NCI-H748 (cell line): ENCODE data around the gene SERTAD3.
"Not testable (repeated sequence)": the region's sequence is repeated elsewhere in the genome, so short reads cannot be mapped to it uniquely, and the experiment has no call there.

ENCODE experiments used
- DNase-seq: peaks from one replicate; lab custom pipeline; 2025; ENCODE audit not compliant: unreplicated experiment; lab: John Stamatoyannopoulos, UW

Gene SERTAD3

DNA sequence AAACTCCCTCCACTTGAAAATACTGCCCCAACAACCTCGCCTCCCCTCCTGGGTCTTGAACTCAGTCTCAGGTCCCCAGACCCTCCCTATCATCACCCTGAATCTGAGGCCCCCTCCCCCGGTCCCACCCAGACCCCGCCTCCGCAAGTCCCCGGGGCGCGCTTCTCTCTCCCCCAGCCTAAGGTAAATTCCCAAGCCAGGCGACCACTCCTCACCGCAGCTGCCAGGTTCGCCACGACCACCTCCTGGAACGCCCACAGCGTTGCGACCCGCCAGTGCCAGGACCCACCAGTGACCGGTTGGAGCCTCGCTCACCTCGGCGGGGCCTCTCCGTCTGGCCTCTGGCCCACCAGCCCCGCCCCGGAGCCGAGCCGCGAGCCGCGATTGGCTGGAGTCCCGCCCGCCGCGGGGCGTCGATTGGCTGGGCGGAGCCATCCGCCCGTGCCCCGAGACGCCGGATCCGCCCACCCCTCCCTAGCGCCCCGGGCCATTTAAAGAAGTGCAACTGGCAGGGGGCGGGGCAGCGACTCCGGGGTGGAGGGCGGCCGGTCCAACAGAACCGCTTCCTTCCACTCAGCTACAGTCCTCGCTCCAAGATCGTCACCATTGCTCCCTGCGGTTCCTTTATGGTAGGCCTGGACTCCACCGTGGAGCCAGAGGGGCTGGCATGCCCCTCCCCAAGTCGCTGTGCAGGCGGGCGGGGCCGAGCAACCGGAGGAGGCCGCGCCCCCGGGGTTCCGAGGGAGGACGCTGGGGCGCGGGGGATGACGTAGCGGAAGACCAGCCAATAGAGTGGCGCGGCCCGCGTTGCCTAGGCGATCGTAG lies at the start of gene SERTAD3:
Gene SERTAD3 (minus strand): TSS at position 336 of the 825 bp plus-strand sequence. CDS start 2,255 bp downstream, outside the sequence.
- DNase-seq, result peak; percentile 98

DNA sequence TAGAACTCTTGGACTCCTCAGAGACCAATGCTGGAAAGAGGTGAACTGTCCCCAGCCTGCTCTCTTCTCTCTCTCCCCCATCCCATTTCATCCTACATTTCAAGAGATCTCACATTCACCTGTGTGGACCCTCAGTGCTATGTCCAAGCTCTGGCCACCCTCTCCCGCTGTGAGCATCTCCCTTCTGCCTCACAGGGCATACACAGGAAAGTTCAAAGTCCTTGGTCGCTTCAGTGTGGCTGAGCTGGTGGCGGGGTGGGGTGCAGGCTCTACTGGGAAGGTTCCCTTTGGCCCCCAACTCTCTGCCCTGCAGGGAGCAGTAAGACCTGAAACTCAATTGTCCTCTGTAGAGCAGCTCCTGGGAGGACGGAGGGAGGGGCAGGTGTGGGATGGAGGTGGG lies 49.6 kb upstream of the SERTAD3 start:
- no peak for DNase-seq

DNA sequence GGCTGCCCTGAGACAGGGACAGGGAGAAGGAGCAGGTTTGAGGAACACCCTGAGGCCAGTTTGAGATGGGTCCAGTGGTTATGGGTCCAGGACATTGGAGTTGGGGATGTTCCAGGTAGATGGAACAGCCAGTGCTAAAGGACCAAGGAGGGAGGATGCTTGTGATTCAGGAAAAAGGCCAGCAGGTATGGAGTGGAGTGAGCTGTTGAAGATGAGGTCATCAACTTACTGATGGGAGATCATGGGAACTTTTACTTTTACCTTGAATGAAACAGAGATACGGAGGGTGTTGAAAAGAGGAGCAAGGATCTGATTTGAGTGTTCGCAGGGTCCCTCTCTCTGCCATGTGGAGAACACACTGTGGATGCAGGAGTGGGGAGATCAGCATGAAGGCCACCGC lies 48.1 kb upstream of the SERTAD3 start:
- DNase-seq, result no peak

DNA sequence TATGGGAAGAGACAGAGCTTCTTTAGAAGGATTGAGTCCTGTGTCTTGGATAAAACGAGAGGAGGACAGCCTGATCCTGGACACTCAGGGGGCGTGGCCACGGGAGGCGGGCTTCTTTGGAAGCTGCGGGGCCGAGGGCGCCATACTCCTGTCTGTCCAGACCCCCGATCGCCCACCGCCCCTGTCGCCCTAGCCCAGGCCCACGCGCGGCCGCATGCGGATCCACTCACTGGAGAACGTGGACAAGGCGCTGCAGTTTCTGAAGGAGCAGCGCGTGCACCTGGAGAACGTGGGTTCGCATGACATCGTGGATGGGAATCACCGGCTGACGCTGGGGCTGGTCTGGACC lies 45.7 kb upstream of the SERTAD3 start:
- no peak for DNase-seq

DNA sequence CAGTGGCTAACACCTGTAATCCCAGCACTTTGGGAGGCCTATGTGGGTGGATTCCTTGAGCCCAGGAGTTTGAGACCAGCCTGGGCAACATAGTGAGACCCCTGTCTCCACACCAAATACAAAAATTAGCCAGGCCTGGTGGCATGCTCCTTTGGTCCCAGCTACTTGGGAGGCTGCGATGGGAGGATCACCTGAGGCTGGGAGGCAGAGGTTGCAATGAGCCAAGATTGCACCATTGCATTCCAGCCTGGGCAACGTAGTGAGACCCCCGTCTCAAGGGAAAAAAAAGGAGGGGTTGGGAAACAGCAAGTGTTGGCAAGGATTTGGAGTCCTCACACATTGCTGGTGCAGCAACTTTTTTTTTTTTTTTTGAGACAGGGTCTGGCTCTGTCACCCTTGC lies 41.9 kb upstream of the SERTAD3 start:
- no peak for DNase-seq

DNA sequence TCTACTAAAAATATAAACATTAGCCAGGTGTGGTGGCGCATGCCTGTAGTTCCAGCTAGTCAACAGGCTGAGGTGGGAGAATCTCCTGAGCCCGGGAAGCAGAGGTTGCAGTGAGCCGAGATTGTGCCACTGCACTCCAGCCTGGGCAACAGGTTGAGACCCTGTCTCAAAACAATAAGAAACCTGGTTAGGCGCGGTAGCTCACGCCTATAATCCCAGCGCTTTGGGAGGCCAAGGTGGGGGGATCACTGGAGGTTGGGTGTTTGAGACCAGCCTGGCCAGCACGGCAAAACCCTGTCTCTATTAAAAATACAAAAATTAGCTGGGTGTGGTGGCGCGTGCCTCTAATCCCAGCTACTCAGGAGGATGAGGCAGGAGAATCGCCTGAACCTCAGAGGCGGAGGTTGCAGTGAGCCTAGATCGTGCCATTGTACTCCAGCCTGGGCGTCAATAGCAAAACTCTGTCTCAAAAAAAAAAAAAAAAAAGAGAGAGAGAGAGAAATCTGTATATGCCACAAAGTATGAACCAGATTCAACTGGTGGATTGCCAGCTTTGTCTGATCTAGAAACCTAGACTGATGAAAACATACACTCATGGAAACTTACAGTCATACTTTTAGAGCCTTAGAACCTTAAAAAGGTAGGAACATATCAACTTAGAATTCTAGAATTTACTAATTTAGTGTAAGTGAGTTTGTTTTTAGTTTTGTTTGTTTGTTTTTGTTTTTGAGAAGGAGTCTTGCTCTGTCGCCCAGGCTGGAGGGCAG lies 31.9 kb upstream of the SERTAD3 start:
- DNase-seq, result not testable (repeated sequence)

GRCh38 chr19:40474737-40475136 lies 30.6 kb upstream of the SERTAD3 start:
- no peak for DNase-seq

DNA sequence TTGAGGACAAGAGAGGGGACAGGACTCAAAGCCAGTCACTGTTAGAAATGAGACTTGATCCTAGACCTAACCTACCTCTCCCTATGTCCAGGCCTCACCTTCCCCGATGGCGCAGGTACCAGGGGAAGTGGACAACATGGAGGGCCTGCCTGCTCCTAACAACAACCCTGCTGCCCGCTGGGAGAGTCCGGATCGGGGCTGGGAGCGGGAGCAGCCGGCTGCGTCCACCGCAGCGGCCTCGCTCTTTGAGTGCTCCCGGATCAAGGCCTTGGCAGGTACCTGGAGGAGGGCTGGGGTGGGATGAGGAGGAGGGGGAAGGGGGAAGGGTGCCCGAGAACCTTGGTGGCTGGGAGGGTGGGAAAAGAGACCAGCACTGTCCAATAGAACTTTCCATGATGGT lies 28.4 kb upstream of the SERTAD3 start:
- no peak for DNase-seq

- no peak for DNase-seq
Measured at GRCh38 chr19:40471111-40471510, 27.0 kb upstream of the SERTAD3 start.

DNA sequence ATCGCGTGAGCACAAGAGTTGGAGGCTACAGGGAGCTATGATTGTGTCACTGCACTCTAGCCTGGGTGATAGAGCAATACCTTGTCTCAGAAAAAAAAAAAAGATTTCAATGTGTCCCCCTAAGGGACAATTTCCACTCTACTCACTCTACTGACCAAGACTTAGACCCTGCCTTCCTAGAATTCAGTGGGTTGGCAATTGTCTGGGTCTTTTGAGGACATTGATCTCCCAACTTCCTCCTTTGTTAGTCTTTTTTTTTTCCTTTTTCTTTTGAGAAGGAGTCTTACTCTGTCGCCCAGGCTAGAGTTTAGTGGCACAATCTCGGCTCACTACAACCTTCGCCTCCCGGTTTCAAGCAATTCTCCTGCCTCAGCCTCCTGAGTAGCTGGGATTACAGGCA lies 24.9 kb upstream of the SERTAD3 start:
- no peak for DNase-seq

- DNase-seq, result peak; percentile 24
Measured at GRCh38 chr19:40466985-40467734, 23.0 kb upstream of the SERTAD3 start, which contains the start of gene SPTBN4. TSS of gene SPTBN4 (plus strand) at chr19:40467001. CDS start at chr19:40472622, 5,621 bp downstream.

DNA sequence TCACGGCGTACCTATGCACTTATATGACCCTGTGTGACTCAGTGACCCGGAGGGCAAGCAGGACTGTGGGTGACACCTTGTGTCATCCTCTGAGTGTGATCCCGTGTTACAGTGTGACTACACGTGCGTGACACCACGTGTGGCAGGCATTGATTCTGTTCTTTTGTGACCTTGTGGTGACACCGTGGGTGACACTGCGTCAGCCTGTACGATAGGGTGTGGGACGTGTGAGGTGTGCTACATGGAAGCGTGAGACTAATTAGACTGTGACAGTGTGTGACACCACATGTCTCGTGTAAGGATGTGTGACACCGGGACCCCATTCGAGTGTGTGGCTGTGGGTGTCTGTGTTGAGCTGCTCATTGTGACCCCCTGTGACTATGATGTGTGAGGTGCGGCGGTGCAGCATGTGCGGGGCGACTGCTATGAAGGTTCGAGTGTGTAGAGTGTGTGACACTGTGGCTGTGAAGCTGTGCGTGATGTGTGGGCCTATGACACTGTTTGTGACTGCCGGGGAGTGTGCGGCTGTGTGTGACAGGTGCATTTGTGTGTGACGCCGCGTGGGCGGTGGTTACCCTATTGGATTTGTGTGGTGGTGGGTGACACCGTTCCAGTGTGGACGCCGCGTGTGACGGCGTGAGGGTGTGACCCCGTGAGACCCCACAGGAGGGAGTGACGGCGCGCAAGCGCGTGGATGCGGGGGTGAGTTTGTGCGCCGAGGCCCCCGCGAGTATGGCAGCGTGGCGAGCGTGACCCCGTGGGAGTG lies 22.3 kb upstream of the SERTAD3 start:
- peak; percentile 40 for DNase-seq

DNA sequence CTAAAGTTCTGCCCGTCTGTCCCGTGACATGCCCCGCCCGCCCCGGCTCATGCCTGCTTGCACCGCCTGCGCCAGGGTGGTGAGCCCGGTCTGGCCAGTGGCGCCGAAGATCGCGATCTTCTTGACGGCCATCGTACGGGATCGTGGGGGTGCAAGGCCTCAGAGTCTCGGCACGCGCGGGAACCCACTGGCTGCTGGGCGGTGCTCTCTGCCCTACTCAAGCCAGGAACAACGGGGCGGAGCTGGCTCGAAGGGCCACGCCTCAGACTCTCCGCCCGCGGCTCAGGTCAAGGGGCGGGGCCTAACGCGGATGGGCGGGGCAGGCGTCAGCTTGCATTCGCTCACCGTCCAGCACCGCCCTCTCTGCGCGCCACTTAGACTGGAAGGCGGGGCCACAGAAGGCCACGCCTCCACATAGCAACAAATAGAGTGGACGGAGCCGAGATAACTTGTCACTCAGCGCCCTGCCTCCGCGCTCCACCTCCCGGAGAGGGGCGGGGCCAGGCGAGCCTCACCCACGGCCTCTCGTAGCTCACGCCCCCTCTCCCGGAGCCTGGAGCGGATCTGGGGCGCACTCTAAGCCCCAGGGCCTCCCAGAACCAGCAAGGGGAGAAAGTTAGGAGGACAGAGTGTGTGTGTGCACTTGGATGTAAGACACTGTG lies 21.6 kb upstream of the SERTAD3 start, which contains the start of gene BLVRB:
Gene BLVRB (minus strand): TSS at position 189 of the 662 bp plus-strand sequence. CDS start 57 bp downstream, at position 132.
- DNase-seq, result peak; percentile 98

- DNase-seq, result peak; percentile 53
Measured at GRCh38 chr19:40465025-40465556, 21.0 kb upstream of the SERTAD3 start.

DNA sequence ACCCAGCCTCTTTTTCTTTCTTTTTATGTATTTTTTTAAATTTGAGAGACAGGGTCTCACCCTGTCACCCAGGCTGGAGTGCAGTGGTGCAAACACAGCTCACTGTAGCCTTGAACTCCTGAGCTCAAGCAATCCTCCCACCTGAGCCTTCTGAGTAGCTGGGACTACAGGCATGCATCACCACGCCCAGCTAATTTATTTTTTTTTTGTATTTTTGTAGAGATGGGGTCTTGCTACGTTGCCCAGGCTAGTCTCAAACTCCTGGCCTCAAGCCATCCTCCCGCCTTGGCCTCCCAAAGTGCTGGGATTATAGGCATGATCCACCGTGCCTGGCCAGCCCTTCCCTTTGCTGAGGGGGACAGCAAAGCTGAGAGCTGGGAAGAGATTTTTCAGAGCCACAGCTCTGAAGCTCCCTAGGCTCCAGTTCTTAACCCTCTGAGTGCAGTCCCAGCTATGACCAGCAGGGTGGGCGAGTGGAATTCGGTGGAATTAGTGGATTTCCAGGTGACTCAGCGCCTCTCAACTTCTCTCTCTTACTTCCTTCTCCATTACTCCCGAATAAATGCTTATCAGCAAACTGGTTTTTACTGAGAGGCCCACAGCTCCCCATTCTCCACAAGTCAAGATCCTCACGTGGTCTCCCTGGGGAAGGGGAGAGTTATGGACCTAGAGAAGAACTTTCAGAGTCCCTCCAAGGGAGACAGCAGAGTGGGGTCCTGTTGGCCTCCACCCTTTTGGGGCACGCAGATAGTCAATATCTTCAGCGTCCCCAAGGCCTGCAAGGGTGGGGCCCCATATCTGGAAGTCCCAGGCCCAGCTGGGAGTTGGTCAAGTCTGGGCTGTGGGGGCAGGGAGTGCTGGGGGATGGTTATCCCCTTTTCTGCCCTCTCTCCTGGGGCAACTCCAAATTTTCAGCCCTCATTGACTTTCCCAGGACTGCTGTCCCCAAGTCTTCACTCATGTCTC lies 20.2 kb upstream of the SERTAD3 start:
- peak; percentile 85 for DNase-seq

DNA sequence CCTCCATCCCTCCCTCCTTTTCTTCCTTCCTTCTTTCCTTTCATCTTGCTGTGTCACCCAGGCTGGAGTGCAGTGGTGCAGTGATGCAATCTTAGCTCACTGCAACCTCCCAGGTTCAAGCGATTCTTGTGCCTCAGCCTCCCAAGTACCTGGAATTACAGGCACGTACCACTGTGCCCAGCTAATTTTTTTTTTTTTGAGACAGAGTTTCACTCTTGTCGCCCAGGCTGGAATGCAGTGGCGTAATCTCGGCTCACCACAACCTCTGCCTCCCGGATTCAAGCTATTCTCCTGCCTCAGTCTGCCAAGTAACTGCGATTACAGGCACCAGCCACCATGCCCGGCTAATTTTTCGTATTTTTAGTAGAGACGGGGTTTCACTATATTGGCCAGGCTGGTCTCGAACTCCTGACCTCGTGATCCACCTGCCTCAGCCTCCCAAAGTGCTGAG lies 19.5 kb upstream of the SERTAD3 start:
- DNase-seq, result not testable (repeated sequence)

DNA sequence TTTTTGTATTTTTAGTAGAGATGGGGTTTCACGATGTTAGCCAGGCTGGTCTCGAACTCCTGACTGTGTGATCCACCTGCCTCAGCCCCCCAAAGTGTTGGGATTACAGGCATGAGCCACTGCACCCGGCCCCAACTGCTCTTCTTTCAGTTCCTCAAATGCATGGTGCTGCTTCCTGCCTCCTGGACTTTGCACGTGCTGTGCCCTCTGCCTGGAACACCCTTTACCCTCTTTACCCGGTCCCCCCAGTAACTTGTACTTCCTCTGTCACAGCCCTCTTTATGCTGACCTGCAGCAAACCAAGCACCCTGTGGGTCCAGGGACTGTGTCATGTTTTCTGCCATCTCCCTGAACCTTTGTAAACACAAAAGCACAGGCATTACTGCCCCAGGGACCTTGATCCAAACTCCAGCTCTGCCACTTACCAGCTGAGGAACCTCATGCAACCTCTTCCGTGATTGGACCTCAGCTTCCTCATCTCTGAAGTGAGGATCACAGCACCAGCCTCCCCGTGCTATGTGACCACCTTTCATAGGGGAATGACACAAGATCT lies 17.6 kb upstream of the SERTAD3 start:
- no peak for DNase-seq

DNA sequence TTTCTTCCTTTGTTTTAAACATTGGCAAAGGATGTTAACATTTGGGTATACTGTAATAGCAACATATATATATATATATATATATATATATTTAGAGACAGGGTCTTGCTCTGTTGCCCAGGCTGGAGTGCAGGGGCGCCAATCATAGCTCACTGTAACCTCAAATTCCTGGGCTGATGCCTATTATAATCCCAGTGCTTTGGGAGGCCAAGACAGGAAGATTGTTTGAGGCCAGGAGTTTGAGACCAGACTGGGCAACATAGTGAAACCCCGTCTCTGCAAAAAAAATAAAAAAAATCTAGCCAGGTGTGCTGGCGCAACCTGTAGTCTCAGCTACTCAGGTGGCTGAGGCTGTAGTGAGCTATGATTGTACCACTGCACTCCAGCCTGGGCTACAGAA lies 16.1 kb upstream of the SERTAD3 start:
- no peak for DNase-seq
